CD8-positive, alpha-beta memory T cell (primary cell): ENCODE measurements around the gene LMO4. TPM values are rescaled to one million over a fixed set of nuclear protein-coding genes. Genes with fewer than 3 reads are reported as not detected.

ENCODE experiments used
- CTCF ChIA-PET: fragments of 350-600 bp; sonication (Branson Sonifier 250); formaldehyde crosslinking; loops from one replicate; lab custom pipeline; 2021; ENCODE audit warnings: antibody characterized with exemption; lab: Charles Lee
- POLR2A ChIA-PET: fragments of 350-600 bp; sonication (Branson Sonifier 250); formaldehyde crosslinking; loops from one replicate; lab custom pipeline; 2021; ENCODE audit warnings: antibody characterized with exemption; lab: Charles Lee
- DNase-seq, 5 donors: peaks; one replicate each; pipeline versions ENCODE4 v3.0.0 to v3.0.0-alpha.2; 2020 to 2022; ENCODE audit warnings: mixed read lengths in 1 of 5
- H3K27ac ChIP-seq: one replicate; pipeline ENCODE4 v1.7.0; 2013; ENCODE audit warnings: low read depth, mild to moderate bottlenecking, low read length, moderate library complexity
- H3K27me3 ChIP-seq: 2 replicates; pipeline ENCODE4 v1.7.0; 2013; ENCODE audit warnings: low read length, mild to moderate bottlenecking; ENCODE audit not compliant: insufficient read depth, poor library complexity, severe bottlenecking
- H3K36me3 ChIP-seq: 2 replicates; pipeline ENCODE4 v1.7.0; 2013; ENCODE audit warnings: mild to moderate bottlenecking, low read length, moderate library complexity; ENCODE audit not compliant: insufficient read depth
- H3K4me1 ChIP-seq: 2 replicates; pipeline ENCODE4 v1.7.0; 2013; ENCODE audit warnings: mild to moderate bottlenecking, low read length, moderate library complexity; ENCODE audit not compliant: insufficient read depth
- H3K4me3 ChIP-seq: 2 replicates; pipeline ENCODE4 v1.7.0; 2013; ENCODE audit warnings: mild to moderate bottlenecking, low read length
- H3K9me3 ChIP-seq: 2 replicates; pipeline ENCODE4 v1.7.0; 2013; ENCODE audit warnings: mild to moderate bottlenecking, low read length
- H3K27ac Mint-ChIP-seq, 8 donors: one replicate each; pipeline ENCODE4 v1.8.0; 2020 to 2021; ENCODE audit warnings: mixed read lengths in 8 of 8, mild to moderate bottlenecking in 6 of 8, inconsistent platforms in 3 of 8, moderate library complexity in 3 of 8
- H3K27me3 Mint-ChIP-seq, 2 donors: one replicate each; pipeline ENCODE4 v1.8.0; 2020 to 2021; ENCODE audit warnings: mixed read lengths in 2 of 2, mild to moderate bottlenecking in 1 of 2, moderate library complexity in 1 of 2
- H3K36me3 Mint-ChIP-seq, 3 donors: one replicate each; pipeline ENCODE4 v1.8.0; 2020 to 2021; ENCODE audit warnings: mixed read lengths in 3 of 3, inconsistent platforms in 1 of 3, mild to moderate bottlenecking in 1 of 3
- H3K4me1 Mint-ChIP-seq, 3 donors: one replicate each; pipeline ENCODE4 v1.8.0; 2020 to 2021; ENCODE audit warnings: mixed read lengths in 3 of 3, inconsistent platforms in 1 of 3, mild to moderate bottlenecking in 1 of 3
- H3K4me3 Mint-ChIP-seq, 7 donors: one replicate each; pipeline ENCODE4 v1.8.0; 2020 to 2021; ENCODE audit warnings: mixed read lengths in 7 of 7, mild to moderate bottlenecking in 6 of 7, moderate library complexity in 4 of 7, inconsistent platforms in 2 of 7
- H3K9me3 Mint-ChIP-seq, 5 donors: one replicate each; pipeline ENCODE4 v1.8.0; 2020 to 2022; ENCODE audit warnings: mixed read lengths in 5 of 5, mild to moderate bottlenecking in 3 of 5, moderate library complexity in 2 of 5, inconsistent platforms in 1 of 5
- polyA plus RNA-seq: library from polyadenylated mRNA; unstranded; fragments of 300-500 nt; fragmentation: Illumina TruSeq; gene quantifications from one replicate; pipeline ENCODE4 v1.2.3, GENCODE V29; 2021
- total RNA-seq, 2 experiments: library from RNA; stranded (reverse); gene quantifications; one replicate each; pipeline ENCODE4 v1.2.3, GENCODE V29; 2021

Gene LMO4
- 10 to 100 TPM; 36.4 to 36.5 TPM for total RNA-seq
- polyA plus RNA-seq, result 23.2 TPM

DNA sequence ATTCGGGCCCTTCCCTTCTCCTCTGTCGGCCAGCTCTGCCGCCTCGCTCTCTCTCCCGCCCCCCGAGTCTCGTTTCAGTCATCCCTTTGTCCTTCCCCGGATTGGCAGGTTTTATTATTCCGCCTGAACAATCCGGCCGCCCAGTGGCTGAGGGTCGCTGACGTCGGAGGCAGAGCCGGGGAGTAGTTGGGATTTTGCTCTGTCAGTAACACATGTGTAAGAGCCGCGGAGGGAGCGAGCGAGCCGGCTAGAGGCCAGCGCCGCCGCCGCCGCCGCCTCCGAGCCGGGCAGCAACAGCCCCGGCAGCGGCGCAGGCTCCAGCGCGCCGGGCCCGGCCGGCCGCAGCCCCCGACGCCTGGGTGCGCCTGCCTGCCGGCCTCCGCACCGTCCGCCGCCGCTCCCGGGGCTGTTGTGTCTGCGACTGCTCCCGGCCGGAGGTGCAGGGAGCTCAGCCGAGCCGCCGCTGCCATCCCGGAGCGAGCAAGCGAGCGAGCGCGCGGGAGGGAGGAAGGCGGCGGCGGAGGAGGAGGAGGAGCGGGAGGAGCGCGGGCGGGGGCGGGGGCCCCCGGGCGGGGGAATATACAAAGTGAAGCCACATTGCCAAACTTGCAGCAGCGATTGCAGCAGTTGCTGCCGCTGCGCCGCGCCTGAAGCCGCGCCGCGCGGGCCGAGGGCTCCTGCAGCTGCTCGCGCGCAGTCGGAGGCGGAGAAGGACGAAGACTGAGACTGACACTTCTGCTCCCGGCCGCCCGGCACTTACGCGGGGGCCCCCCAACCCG, at the start of gene LMO4:
TSS of gene LMO4 (plus strand) at position 609 of the 779 bp plus-strand sequence. CDS start 3,136 bp downstream, outside the sequence.
- peak within 1 kb of the TSS; percentile 71 for H3K27ac ChIP-seq
- peak; percentile 76 to 91 (median 86) for DNase-seq
- no peaks in the 10 kb centered on the region for H3K9me3 Mint-ChIP-seq
- H3K9me3 ChIP-seq, result no peaks in the 10 kb centered on the region
- peaks cover 0 to 20% (median 0%) of the 10 kb centered on the region in 3 donors for H3K36me3 Mint-ChIP-seq
- H3K27ac Mint-ChIP-seq, result peak within 1 kb of the TSS; percentile 69 to 99 (median 96)
- peak within 1 kb of the TSS; percentile 68 for H3K4me3 ChIP-seq
- H3K4me1 Mint-ChIP-seq, result peaks cover 38 to 56% (median 54%) of the 10 kb centered on the region in 3 donors
- H3K4me1 ChIP-seq, result peaks cover 30% of the 10 kb centered on the region
- H3K27me3 Mint-ChIP-seq, result no peaks in the 10 kb centered on the region
- ChIA-PET CTCF (interaction anchor here (0.6 to 1.7 kb wide), 3 partner anchors 21 to 625 kb away, joined by 3 to 6 read pairs (median 3); no protein-coding TSS in a partner anchor), POLR2A (interaction anchor here (0.5 to 1.3 kb wide), 7 partner anchors 9 to 493 kb away, joined by 3 to 4 read pairs (median 3); partner anchors contain the start of genes HS2ST1 and SELENOF)
- peak within 1 kb of the TSS; percentile 90 to 99 (median 93) for H3K4me3 Mint-ChIP-seq
- H3K36me3 ChIP-seq, result no peaks in the 10 kb centered on the region
- no peaks in the 10 kb centered on the region for H3K27me3 ChIP-seq

GRCh38 chr1:87279536-87279875, 49.2 kb upstream of the LMO4 start:
- Histone ChIP-seq H3K27ac (no peak overlapping the region), H3K4me3 (no peak overlapping the region), H3K9me3 (no peaks in the 10 kb centered on the region), H3K4me1 (no peaks in the 10 kb centered on the region), H3K27me3 (no peaks in the 10 kb centered on the region), H3K36me3 (no peaks in the 10 kb centered on the region)
- no peak overlapping the region for H3K4me3 Mint-ChIP-seq
- no peak overlapping the region for H3K27ac Mint-ChIP-seq
- POLR2A ChIA-PET, result no interaction called here
- DNase-seq, result no peak
- CTCF ChIA-PET, result no interaction called here
- H3K27me3 Mint-ChIP-seq, result peaks cover 5 to 39% of the 10 kb centered on the region in 2 donors
- H3K36me3 Mint-ChIP-seq, result no peaks in the 10 kb centered on the region
- no peaks in the 10 kb centered on the region for H3K4me1 Mint-ChIP-seq
- peaks cover 0 to 2% (median 0%) of the 10 kb centered on the region in 5 donors for H3K9me3 Mint-ChIP-seq

GRCh38 chr1:87279966-87280535, 48.6 kb upstream of the LMO4 start:
- H3K9me3 Mint-ChIP-seq, result peaks cover 0 to 2% (median 0%) of the 10 kb centered on the region in 5 donors
- no peak overlapping the region for H3K27ac Mint-ChIP-seq
- ChIA-PET CTCF (no interaction called here), POLR2A (no interaction called here)
- H3K4me1 Mint-ChIP-seq, result no peaks in the 10 kb centered on the region
- Histone ChIP-seq H3K27me3 (no peaks in the 10 kb centered on the region), H3K4me1 (no peaks in the 10 kb centered on the region), H3K4me3 (no peak overlapping the region), H3K27ac (no peak overlapping the region), H3K36me3 (no peaks in the 10 kb centered on the region), H3K9me3 (no peaks in the 10 kb centered on the region)
- H3K4me3 Mint-ChIP-seq, result no peak overlapping the region
- H3K36me3 Mint-ChIP-seq, result no peaks in the 10 kb centered on the region
- H3K27me3 Mint-ChIP-seq, result peaks cover 8 to 36% of the 10 kb centered on the region in 2 donors
- no peak for DNase-seq

DNA sequence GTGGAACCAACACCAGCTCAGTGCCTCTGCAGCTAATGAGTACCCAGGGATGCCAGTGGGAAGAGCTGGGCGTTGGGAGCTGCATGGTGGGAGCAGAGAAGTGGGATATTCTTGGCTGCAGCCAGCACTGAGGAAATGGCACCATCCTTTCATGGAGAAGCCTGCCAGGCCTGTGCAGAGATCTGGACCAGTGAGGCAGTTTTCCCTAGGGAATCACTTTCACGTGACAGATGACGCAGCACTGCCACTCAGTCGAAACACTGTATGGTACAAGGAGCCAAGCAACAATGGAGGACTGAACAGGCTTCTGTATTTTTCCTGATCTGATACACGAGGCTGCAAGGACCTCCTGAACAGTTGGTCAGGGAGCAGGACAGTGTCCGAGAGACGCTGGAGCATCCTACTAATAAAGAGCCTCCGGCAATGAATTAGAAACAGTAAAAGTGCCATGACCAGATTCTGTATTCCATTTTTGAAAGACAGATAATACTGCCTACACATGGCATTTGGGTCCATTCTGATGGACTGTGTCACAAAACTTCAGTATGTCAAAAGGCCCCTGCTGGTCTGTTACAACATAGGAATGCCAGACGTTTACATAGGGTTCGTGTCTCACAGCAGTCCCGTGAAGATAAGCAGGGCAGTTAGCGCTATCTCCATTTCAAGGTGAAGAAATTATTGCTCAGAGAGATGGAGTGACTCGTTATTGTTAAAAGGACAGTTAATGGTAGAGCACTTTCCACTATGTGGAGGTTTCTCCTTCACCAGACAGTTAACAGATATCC, 44.0 kb upstream of the LMO4 start:
- Histone ChIP-seq H3K9me3 (no peaks in the 10 kb centered on the region), H3K36me3 (no peaks in the 10 kb centered on the region), H3K27me3 (no peaks in the 10 kb centered on the region), H3K4me3 (no peak overlapping the region), H3K27ac (no peak overlapping the region), H3K4me1 (no peaks in the 10 kb centered on the region)
- Mint-ChIP-seq H3K9me3 (peaks cover 0 to 2% (median 0%) of the 10 kb centered on the region in 5 donors), H3K4me1 (no peaks in the 10 kb centered on the region), H3K27ac (no peak overlapping the region), H3K4me3 (no peak overlapping the region), H3K27me3 (peaks cover 9 to 25% of the 10 kb centered on the region in 2 donors), H3K36me3 (no peaks in the 10 kb centered on the region)
- DNase-seq, result no peak
- ChIA-PET POLR2A (no interaction called here), CTCF (no interaction called here)

DNA sequence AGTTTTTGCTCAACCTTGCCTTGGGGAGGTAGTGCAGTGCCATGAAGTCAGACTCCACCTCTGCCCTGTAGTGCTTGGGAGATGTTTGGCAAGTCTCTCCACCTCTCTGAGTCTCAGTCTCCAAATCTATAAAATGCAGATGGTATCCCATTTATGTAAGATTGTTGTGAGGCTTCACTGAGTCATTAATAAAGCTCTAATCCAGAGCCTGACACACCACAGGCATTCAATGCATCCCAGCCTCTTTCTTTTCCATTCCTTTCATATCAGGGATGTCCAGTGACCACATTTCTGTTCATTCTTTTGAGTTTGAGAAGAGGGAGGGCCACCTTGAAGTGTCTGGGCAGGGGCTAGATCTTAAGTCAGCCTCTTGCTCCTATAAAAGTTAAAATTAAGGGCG, 37.6 kb upstream of the LMO4 start:
- CTCF ChIA-PET, result no interaction called here
- Histone ChIP-seq H3K27me3 (no peaks in the 10 kb centered on the region), H3K9me3 (no peaks in the 10 kb centered on the region), H3K4me3 (no peak overlapping the region), H3K27ac (no peak overlapping the region), H3K36me3 (no peaks in the 10 kb centered on the region), H3K4me1 (no peaks in the 10 kb centered on the region)
- Mint-ChIP-seq H3K27ac (no peak overlapping the region), H3K9me3 (no peaks in the 10 kb centered on the region), H3K4me1 (no peaks in the 10 kb centered on the region), H3K27me3 (peaks cover 10 to 17% of the 10 kb centered on the region in 2 donors), H3K4me3 (no peak overlapping the region), H3K36me3 (no peaks in the 10 kb centered on the region)
- no peak for DNase-seq
- POLR2A ChIA-PET, result no interaction called here

DNA sequence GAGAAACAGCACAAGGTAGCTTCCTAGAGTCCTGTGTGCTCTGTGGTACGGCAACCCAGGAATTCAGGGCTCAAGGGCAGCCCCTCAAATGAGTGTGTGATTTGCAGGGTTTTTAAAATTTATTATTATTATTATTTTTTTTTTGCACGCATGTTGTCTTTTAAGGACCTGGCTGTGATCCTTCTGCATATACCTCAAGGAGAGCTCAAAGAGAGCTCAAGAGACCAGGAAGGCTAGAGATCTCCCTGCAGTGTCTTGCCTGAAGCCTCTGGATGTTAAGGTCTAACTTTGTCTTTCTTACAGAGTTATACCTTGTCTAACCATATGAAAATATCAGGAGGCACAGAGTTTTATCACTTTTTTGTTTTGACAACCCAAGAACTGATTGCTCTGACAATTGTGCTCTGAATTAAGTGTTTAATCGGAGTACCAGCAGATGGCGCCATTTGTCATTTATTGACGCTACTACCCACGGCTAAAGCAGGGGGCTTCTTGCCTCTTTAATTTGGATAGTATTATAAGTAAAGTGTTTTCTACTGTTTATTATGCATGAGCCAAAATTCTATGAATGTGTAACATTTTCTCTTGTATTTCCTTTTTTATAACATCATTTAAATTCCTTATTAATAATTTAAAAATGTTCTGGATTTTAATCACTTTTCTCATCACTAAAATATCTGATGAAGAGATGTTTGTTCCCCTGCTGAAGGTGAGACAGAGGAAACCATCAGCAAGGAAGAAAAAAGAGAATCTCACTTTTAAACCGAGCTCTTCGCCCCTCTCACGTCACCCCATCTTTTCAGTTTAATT, 35.8 kb upstream of the LMO4 start:
- CTCF ChIA-PET, result interaction anchor here (0.9 to 4.1 kb wide), 5 partner anchors 9 to 661 kb away, joined by 3 to 26 read pairs (median 3); no protein-coding TSS in a partner anchor
- Histone ChIP-seq H3K27ac (no peak overlapping the region), H3K36me3 (no peaks in the 10 kb centered on the region), H3K4me3 (no peak overlapping the region), H3K9me3 (no peaks in the 10 kb centered on the region), H3K27me3 (no peaks in the 10 kb centered on the region), H3K4me1 (no peaks in the 10 kb centered on the region)
- Mint-ChIP-seq H3K36me3 (no peaks in the 10 kb centered on the region), H3K4me3 (no peak overlapping the region), H3K27me3 (peaks cover 10 to 12% of the 10 kb centered on the region in 2 donors), H3K27ac (no peak overlapping the region), H3K9me3 (no peaks in the 10 kb centered on the region), H3K4me1 (no peaks in the 10 kb centered on the region)
- POLR2A ChIA-PET, result no interaction called here
- peak; percentile 36 to 69 (median 48) for DNase-seq

- no peaks in the 10 kb centered on the region for H3K9me3 Mint-ChIP-seq
- H3K4me1 ChIP-seq, result no peaks in the 10 kb centered on the region
- H3K4me1 Mint-ChIP-seq, result no peaks in the 10 kb centered on the region
- H3K4me3 ChIP-seq, result no peak overlapping the region
- H3K27ac ChIP-seq, result no peak overlapping the region
- no peak for DNase-seq
- H3K36me3 Mint-ChIP-seq, result no peaks in the 10 kb centered on the region
- ChIA-PET POLR2A (no interaction called here), CTCF (interaction anchor here (4.1 kb wide), 1 partner anchor 659 kb away, joined by 26 read pairs; no protein-coding TSS in a partner anchor)
- no peak overlapping the region for H3K4me3 Mint-ChIP-seq
- H3K27ac Mint-ChIP-seq, result no peak overlapping the region
- no peaks in the 10 kb centered on the region for H3K36me3 ChIP-seq
- peaks cover 5 to 8% of the 10 kb centered on the region in 2 donors for H3K27me3 Mint-ChIP-seq
- H3K27me3 ChIP-seq, result no peaks in the 10 kb centered on the region
- H3K9me3 ChIP-seq, result no peaks in the 10 kb centered on the region
These were observed 34.0 kb upstream of the LMO4 start for GRCh38 chr1:87294633-87295032.
